ENCODE measurements around the gene NSUN7.

GRCh38 chr4:40739347-40739746 is 10.4 kb upstream of the NSUN7 start:
- TF ChIP-seq GATA3 (IDR thresholded peaks at IDR 0.05; ENCODE audit: low read depth, low read length), result peak; percentile 49; the same call in 1 of the 2 replicates
- TF ChIP-seq GATA2 (IDR thresholded peaks at IDR 0.05; ENCODE audit: low read depth, low read length), result no peak
